ENCODE results near the gene PLXNA3.

Gene PLXNA3

DNA sequence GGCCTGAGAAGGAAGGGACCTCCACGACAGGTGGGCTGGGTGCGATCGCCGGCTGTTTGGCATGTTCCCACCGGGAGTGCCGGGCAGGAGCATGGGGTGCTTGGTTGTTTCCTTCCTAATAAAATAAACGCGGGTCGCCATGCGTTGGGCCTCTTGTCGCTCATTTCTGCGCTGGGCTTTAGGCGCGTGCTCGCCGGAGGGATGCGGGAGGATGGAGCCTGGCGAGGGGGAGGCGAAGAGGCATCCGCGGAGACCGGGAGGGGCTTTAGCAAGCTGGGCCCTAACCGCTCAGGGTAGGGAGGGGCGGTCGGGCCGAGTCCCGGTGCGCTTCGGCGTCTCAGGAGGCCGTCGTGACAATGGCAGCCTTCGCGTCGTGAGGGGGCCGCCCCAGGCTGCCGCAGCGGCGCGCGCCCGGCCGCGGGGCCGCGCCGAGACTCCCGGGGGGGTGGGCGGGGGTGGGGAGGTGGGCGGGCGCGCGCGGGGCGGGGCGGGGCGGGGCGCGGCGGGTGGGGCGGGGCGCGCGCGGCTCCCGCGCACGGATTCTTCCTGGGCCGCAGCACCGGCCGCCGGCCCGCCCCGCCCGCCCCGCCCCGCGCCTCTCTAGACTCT is 21.6 kb upstream of the PLXNA3 start:
- TF ChIP-seq, protein P1, sequence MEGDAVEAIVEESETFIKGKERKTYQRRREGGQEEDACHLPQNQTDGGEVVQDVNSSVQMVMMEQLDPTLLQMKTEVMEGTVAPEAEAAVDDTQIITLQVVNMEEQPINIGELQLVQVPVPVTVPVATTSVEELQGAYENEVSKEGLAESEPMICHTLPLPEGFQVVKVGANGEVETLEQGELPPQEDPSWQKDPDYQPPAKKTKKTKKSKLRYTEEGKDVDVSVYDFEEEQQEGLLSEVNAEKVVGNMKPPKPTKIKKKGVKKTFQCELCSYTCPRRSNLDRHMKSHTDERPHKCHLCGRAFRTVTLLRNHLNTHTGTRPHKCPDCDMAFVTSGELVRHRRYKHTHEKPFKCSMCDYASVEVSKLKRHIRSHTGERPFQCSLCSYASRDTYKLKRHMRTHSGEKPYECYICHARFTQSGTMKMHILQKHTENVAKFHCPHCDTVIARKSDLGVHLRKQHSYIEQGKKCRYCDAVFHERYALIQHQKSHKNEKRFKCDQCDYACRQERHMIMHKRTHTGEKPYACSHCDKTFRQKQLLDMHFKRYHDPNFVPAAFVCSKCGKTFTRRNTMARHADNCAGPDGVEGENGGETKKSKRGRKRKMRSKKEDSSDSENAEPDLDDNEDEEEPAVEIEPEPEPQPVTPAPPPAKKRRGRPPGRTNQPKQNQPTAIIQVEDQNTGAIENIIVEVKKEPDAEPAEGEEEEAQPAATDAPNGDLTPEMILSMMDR (IDR thresholded peaks at IDR 0.05), result no peak
- Histone ChIP-seq H3K4me3 (ENCODE audit: low read depth in 1 of 2, low read length in 1 of 2) (peak overlapping the region; percentile 69 to 78), H3K4me1 (ENCODE audit: control insufficient read depth in 1 of 2, insufficient read depth in 1 of 2, low read depth in 1 of 2, low read length in 1 of 2) (peaks cover 15 to 29% of the 10 kb centered on the region in 2 experiments), H3K9me3 (no peaks in the 10 kb centered on the region), H3K36me3 (peaks cover 65% of the 10 kb centered on the region), H3K27me3 (no peaks in the 10 kb centered on the region), H3K27ac (peak overlapping the region; percentile 93)

DNA sequence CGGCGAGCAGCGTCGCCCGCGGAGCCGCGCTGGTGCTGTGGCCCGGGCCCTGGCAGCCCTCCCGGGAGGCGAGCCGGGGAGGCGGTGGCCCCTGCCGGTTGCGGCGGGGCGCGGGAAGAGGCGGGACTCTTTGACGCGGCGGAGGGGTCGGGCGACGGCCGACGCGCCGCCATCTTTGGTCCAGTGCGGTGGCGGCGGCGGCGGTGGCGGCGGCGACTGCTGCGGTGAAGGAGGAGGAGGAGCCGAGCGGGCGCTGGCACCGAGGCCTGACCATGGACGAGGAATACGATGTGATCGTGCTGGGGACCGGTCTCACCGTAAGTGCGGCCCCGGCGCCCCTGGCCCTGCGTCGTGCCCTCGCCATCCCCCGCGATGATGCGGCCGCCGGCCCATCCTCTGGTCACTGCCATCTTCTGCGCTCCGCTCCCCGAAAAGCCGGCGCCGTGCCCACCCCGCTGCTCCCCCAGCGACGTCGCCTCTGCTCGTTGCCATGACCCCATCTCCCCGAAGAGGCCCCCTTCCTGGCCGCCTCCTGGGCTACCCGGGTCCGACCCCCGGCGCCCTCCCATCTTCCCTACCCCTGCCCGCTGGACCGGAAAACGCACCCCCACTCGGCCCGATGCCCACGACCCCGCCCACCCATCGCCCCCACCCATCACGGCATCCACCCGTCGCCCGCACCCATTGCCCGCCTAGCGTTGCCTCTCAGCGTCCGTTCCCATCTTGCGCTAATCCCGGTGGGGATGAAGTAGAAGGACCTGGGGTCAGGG is 20.9 kb upstream of the PLXNA3 start, which contains the start of gene GDI1:
TSS of gene GDI1 (plus strand) at position 172 of the 770 bp plus-strand sequence. CDS start at position 273, 101 bp downstream.
- H3K4me1 ChIP-seq (ENCODE audit: control insufficient read depth in 1 of 2, insufficient read depth in 1 of 2, low read depth in 1 of 2, low read length in 1 of 2), result peaks cover 12 to 23% of the 10 kb centered on the region in 2 experiments
- peak within 1 kb of the TSS; percentile 69 to 78 for H3K4me3 ChIP-seq (ENCODE audit: low read depth in 1 of 2, low read length in 1 of 2)
- H3K36me3 ChIP-seq, result peaks cover 70% of the 10 kb centered on the region
- TF ChIP-seq, protein P1 (IDR thresholded peaks at IDR 0.05), result peak; percentile 15
- H3K27ac ChIP-seq, result peak within 1 kb of the TSS; percentile 93
- H3K27me3 ChIP-seq, result no peaks in the 10 kb centered on the region
- H3K9me3 ChIP-seq, result no peaks in the 10 kb centered on the region

DNA sequence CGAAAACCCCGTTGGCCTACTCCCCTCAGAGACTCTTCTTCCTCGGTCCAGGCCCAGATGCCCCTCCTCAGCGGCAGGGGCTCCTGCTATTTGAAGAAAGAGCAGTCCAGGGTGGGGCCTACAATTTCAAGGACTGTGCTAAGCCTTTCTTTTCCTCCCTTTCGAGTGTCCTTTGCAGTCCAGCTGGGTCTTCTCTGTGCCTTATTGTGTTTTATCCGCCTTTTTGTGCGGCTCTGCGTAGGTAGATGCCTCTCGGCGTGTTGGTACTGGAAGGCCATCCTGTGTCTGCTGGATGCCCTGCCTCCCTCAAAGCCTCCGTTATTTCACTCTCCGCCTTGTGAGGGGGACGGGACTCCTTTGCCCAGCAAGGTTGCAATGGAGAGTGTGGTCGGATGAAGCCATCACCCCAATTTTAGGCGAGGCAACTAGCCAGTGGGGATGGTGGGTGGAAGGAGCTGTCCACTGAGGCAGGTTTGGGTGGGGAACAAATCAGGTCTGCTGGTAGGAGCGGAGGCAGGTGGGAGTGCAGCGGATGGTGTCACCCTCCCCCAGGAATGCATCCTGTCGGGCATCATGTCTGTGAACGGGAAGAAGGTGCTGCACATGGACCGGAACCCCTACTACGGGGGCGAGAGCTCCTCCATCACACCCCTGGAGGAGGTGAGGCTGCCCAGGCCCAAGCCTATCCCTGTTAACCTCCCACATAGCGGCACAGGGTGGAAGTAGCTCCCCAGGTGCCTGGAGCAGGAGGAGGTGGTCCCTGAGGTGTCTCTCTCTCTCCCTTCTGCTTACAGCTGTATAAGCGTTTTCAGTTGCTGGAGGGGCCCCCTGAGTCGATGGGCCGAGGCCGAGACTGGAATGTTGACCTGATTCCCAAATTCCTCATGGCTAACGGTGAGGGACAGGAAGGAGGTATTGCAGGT is 19.8 kb upstream of the PLXNA3 start:
- TF ChIP-seq, protein P1 (IDR thresholded peaks at IDR 0.05), result no peak
- Histone ChIP-seq H3K4me1 (ENCODE audit: control insufficient read depth in 1 of 2, insufficient read depth in 1 of 2, low read depth in 1 of 2, low read length in 1 of 2) (peaks cover 12 to 23% of the 10 kb centered on the region in 2 experiments), H3K4me3 (ENCODE audit: low read depth in 1 of 2, low read length in 1 of 2) (peak overlapping the region; percentile 69 to 78), H3K27ac (peak overlapping the region; percentile 93), H3K36me3 (peaks cover 68% of the 10 kb centered on the region), H3K27me3 (no peaks in the 10 kb centered on the region), H3K9me3 (no peaks in the 10 kb centered on the region)

DNA sequence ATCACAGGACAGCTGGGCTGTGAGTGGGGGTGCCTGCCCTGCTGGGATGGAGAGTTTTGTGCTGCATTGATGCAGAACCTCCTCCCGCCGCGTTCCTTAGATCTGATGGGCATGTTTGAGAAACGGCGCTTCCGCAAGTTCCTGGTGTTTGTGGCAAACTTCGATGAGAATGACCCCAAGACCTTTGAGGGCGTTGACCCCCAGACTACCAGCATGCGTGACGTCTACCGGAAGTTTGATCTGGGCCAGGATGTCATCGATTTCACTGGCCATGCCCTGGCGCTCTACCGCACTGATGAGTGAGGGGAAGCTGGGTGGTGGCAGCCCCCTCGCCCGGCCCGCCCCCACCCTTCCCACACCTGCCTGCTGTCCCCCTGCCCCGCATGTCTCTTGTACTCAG is 18.2 kb upstream of the PLXNA3 start:
- H3K36me3 ChIP-seq, result peaks cover 52% of the 10 kb centered on the region

More for the DNA sequence above, 18.2 kb upstream of the PLXNA3 start:
- Histone ChIP-seq H3K27ac (no peak overlapping the region), H3K4me3 (ENCODE audit: low read depth in 1 of 2, low read length in 1 of 2) (no peak overlapping the region), H3K27me3 (no peaks in the 10 kb centered on the region), H3K9me3 (no peaks in the 10 kb centered on the region), H3K4me1 (ENCODE audit: control insufficient read depth in 1 of 2, insufficient read depth in 1 of 2, low read depth in 1 of 2, low read length in 1 of 2) (peaks cover 22 to 32% of the 10 kb centered on the region in 2 experiments)
- TF ChIP-seq, protein P1 (IDR thresholded peaks at IDR 0.05), result no peak

Data from neutrophil (primary cell).